GM12801 (cell line): ENCODE results near the gene HSD17B11.

Experiments
- TF ChIP-seq, protein P1 (sequence below): IDR thresholded peaks from one replicate; pipeline ENCODE4 v1.5.1; 2011; ENCODE audit warnings: control low read depth; ENCODE audit not compliant: insufficient read length; ENCODE audit errors: extremely low read depth

HSD17B11 gene

DNA sequence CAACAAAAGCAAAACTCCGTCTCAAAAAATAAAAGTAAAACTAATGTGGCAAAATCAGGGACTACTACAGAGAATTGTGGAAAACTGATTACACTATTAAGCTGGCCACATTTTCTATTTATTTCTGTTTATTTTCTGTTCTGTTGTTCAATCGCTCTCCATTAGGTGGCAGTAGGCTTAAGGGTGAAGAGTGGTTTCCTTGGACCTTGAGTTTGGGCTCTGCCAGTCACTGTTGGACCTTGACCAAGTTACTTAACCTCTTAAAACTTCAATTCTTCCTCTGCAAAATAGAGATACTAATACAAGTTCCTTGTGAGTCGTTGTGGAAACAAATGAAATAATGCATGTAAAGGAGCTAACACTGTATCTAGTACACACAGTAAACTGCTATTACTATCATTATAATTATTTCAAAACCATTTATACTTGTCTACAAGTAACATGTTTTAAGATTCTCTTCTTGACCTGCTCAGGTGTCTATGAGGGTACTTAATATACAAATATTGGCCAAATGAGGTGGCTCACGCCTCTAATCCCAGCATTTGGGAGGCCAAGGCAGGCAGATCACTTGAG, 15.2 kb downstream of the HSD17B11 start:
- TF ChIP-seq, protein P1, sequence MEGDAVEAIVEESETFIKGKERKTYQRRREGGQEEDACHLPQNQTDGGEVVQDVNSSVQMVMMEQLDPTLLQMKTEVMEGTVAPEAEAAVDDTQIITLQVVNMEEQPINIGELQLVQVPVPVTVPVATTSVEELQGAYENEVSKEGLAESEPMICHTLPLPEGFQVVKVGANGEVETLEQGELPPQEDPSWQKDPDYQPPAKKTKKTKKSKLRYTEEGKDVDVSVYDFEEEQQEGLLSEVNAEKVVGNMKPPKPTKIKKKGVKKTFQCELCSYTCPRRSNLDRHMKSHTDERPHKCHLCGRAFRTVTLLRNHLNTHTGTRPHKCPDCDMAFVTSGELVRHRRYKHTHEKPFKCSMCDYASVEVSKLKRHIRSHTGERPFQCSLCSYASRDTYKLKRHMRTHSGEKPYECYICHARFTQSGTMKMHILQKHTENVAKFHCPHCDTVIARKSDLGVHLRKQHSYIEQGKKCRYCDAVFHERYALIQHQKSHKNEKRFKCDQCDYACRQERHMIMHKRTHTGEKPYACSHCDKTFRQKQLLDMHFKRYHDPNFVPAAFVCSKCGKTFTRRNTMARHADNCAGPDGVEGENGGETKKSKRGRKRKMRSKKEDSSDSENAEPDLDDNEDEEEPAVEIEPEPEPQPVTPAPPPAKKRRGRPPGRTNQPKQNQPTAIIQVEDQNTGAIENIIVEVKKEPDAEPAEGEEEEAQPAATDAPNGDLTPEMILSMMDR = no peak

DNA sequence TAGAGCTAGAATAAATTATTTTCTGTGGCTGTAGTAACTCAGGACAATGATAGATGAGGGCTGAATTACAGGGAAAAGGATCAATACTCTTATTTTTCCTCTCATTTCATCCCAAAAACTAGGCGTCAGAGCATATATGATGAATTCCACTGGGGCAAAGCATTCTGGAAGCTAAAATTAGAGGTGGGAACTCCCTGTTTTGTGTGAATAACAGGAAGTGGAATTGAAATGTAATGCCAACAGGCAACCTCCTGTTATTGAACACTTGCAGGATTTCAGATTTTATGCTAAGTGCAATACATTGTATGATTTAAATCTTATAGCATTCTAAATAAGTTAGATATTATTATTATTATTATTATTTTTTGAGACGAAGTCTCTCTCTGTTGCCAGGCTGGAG, 20.9 kb downstream of the HSD17B11 start:
- TF ChIP-seq, protein P1 = no peak

DNA sequence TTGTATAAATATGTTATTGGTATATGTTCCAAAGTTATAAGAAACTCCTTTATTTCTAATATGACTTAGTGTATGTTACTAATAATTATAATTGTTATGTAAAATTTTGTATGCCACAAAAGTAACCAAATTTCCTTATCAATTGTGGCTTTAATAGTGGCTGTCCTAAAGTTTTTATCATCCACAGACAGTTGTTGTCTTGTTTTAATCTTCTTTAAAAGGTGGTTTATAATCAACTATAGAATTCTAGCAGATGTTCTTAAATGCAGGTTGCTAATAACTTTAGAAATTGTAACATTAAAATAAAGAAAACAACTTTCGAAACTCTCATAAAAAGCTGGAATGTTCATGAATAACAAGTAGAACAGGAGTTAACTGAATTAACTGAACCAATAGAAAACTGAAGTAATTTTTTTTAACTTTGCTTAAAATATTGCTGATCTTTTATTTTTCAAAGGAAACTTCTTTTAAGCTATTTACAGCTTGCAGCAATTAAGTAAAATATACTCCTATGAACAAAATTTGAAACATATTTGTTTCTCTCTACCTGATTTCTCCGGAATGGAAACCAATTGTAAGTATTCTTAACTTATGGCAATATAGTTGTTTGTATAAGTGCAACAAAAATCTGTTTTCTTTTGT, 24.3 kb downstream of the HSD17B11 start:
- TF ChIP-seq, protein P1 = no peak

DNA sequence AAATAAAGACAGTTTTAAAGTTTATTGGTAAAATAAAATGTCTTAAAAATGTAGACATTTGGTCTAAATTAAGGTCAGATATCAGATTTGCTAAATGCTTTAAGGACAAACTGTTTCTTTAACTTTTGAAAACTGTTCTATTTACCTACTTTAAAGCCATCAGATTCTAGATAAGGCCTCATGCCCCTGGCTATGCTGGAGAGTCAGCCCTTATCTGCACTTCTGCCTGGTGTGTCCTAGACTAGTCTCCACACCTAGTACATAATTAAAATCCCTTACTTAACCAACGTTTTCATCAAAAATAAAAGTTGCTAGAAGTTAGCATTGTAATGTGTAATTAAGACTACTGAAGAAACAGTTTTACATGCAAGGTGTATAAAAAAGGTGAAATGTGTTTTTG, 25.6 kb downstream of the HSD17B11 start:
- TF ChIP-seq, protein P1 = no peak

DNA sequence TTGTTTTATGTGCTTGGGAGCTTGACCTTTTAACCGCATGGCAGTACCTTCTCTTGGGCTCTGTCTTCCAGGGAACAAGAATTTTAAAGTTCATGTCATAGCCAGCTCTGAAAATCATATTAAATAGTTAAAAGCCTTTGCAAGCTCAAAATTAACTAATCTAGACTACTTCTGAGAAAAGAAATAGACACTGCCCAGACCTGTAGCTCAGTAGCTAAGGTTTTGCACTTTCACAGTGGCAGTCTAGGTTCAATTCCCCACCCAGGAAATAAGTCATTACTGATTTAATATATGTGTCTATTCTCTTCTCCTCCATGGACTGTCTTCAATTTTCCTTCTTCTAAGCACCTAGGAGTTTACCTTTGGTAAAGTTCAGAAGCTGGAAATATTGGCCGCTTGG, 27.4 kb downstream of the HSD17B11 start:
- TF ChIP-seq, protein P1 = no peak

DNA sequence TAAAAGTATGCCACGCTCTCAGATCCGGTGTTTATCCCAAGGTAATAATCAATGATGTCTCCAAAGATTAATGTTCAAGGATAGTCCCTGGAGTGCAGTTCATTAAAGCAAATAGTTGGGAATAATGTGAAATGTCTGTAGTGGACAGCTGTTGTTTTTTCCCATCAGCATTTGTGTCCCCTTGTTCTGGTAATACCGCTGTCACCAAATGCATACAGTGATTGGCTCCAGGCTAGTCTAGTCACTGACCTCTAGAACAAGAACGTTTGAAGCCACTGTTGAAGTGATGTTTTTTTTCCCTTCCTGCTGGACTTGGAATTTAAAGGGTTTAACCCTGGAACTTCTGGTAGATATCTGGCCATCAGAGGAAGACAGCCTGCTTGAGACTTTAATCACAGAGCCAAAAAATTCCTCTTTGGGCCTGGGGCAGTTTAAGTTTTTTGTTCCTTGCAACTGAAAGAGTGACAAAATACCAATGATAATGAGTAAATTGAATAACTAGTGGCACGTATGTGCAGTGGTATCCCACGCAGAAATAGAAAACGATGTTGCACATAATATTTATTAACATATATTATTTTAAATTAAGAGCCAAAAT, 30.6 kb downstream of the HSD17B11 start:
- TF ChIP-seq, protein P1 = no peak

DNA sequence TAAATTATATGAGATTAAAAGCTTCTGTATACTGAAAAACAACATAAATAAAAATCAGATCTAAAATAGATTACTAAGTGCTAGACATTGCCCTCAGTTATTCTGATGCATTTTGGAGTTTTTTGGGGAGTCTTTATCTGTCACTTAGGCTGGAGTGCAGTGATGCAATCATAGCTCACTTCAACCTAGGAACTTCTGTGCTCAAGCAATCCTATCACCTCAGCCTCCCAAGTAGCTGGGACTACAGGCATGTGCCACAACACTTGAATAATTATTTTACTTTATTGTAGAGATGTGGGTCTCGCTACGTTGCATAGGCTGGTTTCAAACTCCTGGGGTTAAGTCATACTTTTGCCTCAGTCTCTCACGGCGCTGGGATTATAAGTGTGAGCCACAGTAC, 31.7 kb downstream of the HSD17B11 start:
- TF ChIP-seq, protein P1 = no peak
